Keratinocyte (primary cell): Measurements from ENCODE around the gene SLC9A3. TPM values are rescaled to one million over a fixed set of nuclear protein-coding genes. Genes with fewer than 3 reads are reported as not detected.

ENCODE experiments used
- DNase-seq: peaks from one replicate; pipeline ENCODE4 v3.0.0-alpha.2; 2011; ENCODE audit warnings: low read depth, missing footprints, low spot score
- FAIRE-seq: peaks from 2 replicates; lab custom pipeline; 2011; peaks lifted over from hg19 to GRCh38; lab: Jason Lieb, UNC
- H2AFZ ChIP-seq: 2 replicates; pipeline ENCODE4 v1.6.0; 2012; ENCODE audit warnings: low read length, control low read depth, inconsistent platforms; ENCODE audit not compliant: control insufficient read depth
- H3K27ac ChIP-seq: 2 replicates; pipeline ENCODE4 v1.5.1; 2011; ENCODE audit warnings: low read length; ENCODE audit not compliant: control insufficient read depth, insufficient read depth
- H3K27me3 ChIP-seq: 3 replicates; pipeline ENCODE4 v1.6.0; 2011; ENCODE audit warnings: low read length; ENCODE audit not compliant: control insufficient read depth, insufficient read depth; ENCODE audit errors: extremely low read depth
- H3K36me3 ChIP-seq, 2 experiments: 2 replicates in 1 of 2; 3 replicates in 1 of 2; pipeline ENCODE4 v1.5.1; 2011; ENCODE audit warnings: low read length in 2 of 2, mild to moderate bottlenecking in 1 of 2; ENCODE audit not compliant: control insufficient read depth in 2 of 2, insufficient read depth in 2 of 2; ENCODE audit errors: extremely low read depth in 1 of 2
- H3K4me1 ChIP-seq: 3 replicates; pipeline ENCODE4 v1.5.1; 2011; ENCODE audit warnings: low read length; ENCODE audit not compliant: control insufficient read depth, insufficient read depth; ENCODE audit errors: extremely low read depth
- H3K4me2 ChIP-seq: 3 replicates; pipeline ENCODE4 v1.6.0; 2011; ENCODE audit warnings: low read depth, low read length; ENCODE audit not compliant: control insufficient read depth, insufficient read depth; ENCODE audit errors: extremely low read depth
- H3K4me3 ChIP-seq, 3 experiments: fragments of 200-600 bp in 1 of 3; sonication (generic) in 1 of 3; 2 replicates in 2 of 3; 3 replicates in 1 of 3; pipeline ENCODE4 v1.5.1; 2011 to 2016; ENCODE audit warnings: low read length in 3 of 3, mild to moderate bottlenecking in 3 of 3, control low read depth in 2 of 3, inconsistent platforms in 1 of 3, low read depth in 1 of 3, mixed read lengths in 1 of 3, mixed run types in 1 of 3, moderate library complexity in 1 of 3; ENCODE audit not compliant: control insufficient read depth in 2 of 3, insufficient read depth in 2 of 3; ENCODE audit errors: extremely low read depth in 1 of 3
- H3K79me2 ChIP-seq: 2 replicates; pipeline ENCODE4 v1.6.0; 2012; ENCODE audit warnings: low read length; ENCODE audit not compliant: control insufficient read depth, insufficient read depth
- H3K9ac ChIP-seq: 3 replicates; pipeline ENCODE4 v1.6.0; 2011; ENCODE audit warnings: low read length; ENCODE audit not compliant: control insufficient read depth, insufficient read depth; ENCODE audit errors: extremely low read depth
- H3K9me1 ChIP-seq: 3 replicates; pipeline ENCODE4 v1.6.0; 2011; ENCODE audit warnings: low read length; ENCODE audit not compliant: control insufficient read depth, insufficient read depth; ENCODE audit errors: extremely low read depth
- H3K9me3 ChIP-seq: 2 replicates; pipeline ENCODE4 v1.5.1; 2012; ENCODE audit warnings: low read depth, low read length; ENCODE audit not compliant: control insufficient read depth
- H4K20me1 ChIP-seq: 3 replicates; pipeline ENCODE4 v1.6.0; 2011; ENCODE audit warnings: low read length; ENCODE audit not compliant: control insufficient read depth, insufficient read depth; ENCODE audit errors: extremely low read depth
- CTCF ChIP-seq, 3 experiments: IDR thresholded peaks in 1 of 3; conservative IDR thresholded peaks in 1 of 3; optimal IDR thresholded peaks in 1 of 3; 2 replicates in 2 of 3; 3 replicates in 1 of 3; pipeline versions ENCODE3 to v1.5.1; 2011; ENCODE audit warnings: low read length in 3 of 3, mild to moderate bottlenecking in 3 of 3, moderate library complexity in 2 of 3, control low read depth in 1 of 3, inconsistent platforms in 1 of 3; ENCODE audit not compliant: insufficient read depth in 2 of 3; ENCODE audit errors: extremely low read depth in 1 of 3
- EZH2 ChIP-seq: IDR thresholded peaks from one replicate; pipeline ENCODE4 v1.6.1; 2012; ENCODE audit warnings: inconsistent platforms, mild to moderate bottlenecking, low read length, moderate library complexity
- dilution Hi-C: fragments of 300-500 bp; cut with MboI; formaldehyde crosslinking; loops from one replicate; pipeline ENCODE4 v1.7.0; 2020; ENCODE audit warnings: low sequenced_read_pairs; ENCODE audit not compliant: extremely low pct_ligation_motif_present
- polyA plus RNA-seq, 5 experiments: library from polyadenylated mRNA; depleted of rRNA in 3 of 5; stranded (reverse) in 3 of 5; stranded (forward) in 1 of 5; unstranded in 1 of 5; fragments of >200 nt; gene quantifications; 1 replicate in 1 of 5; 2 replicates in 3 of 5; 3 replicates in 1 of 5; pipeline versions ENCODE4 v1.2.1 to v1.2.3, GENCODE V29; 2011 to 2012; ENCODE audit warnings: missing spikeins in 2 of 5, low read depth in 1 of 5, low replicate concordance in 1 of 5

The SLC9A3 gene
- polyA plus RNA-seq, 1 donor (not counting 4 experiments of a cell fraction or from before 2014, with no cell fraction given), result 0.55 TPM

- TF ChIP-seq CTCF (optimal IDR thresholded peaks at IDR 0.05 in 1 of 3, IDR thresholded peaks at IDR 0.05 in 1 of 3, conservative IDR thresholded peaks at IDR 0.05 in 1 of 3; ENCODE audit: extremely low read depth in 1 of 3, insufficient read depth in 2 of 3, low read length in 3 of 3), result no peak
- no peaks in the 10 kb centered on the region for H3K36me3 ChIP-seq
- peaks cover under 1% of the 10 kb centered on the region for H3K4me1 ChIP-seq
- H3K9me1 ChIP-seq, result no peaks in the 10 kb centered on the region
- peaks cover 4% of the 10 kb centered on the region for H3K27me3 ChIP-seq
- dilution Hi-C loops, result no loop called here
- H3K9me3 ChIP-seq, result no peaks in the 10 kb centered on the region
- H2AFZ ChIP-seq, result no peak overlapping the region
- no peak overlapping the region for H3K9ac ChIP-seq
- H3K4me3 ChIP-seq, result no peak overlapping the region
- no peak overlapping the region for H3K27ac ChIP-seq
- no peak overlapping the region for H3K4me2 ChIP-seq
- no peaks in the 10 kb centered on the region for H4K20me1 ChIP-seq
- DNase-seq (no peak), FAIRE-seq (no peak)
- no peaks in the 10 kb centered on the region for H3K79me2 ChIP-seq
Observed at GRCh38 chr5:560792-561166, 36.5 kb upstream of the SLC9A3 start.

- Histone ChIP-seq H3K36me3 (no peaks in the 10 kb centered on the region), H2AFZ (no peak overlapping the region), H3K9ac (no peak overlapping the region), H4K20me1 (no peaks in the 10 kb centered on the region), H3K79me2 (no peaks in the 10 kb centered on the region), H3K9me1 (no peaks in the 10 kb centered on the region), H3K27me3 (no peaks in the 10 kb centered on the region), H3K4me2 (no peak overlapping the region), H3K9me3 (no peaks in the 10 kb centered on the region), H3K4me3 (no peak overlapping the region), H3K4me1 (no peaks in the 10 kb centered on the region), H3K27ac (no peak overlapping the region)
- FAIRE-seq, result no peak
- dilution Hi-C loops, result no loop called here
- no peak for DNase-seq
- TF ChIP-seq CTCF (optimal IDR thresholded peaks at IDR 0.05 in 1 of 3, IDR thresholded peaks at IDR 0.05 in 1 of 3, conservative IDR thresholded peaks at IDR 0.05 in 1 of 3; ENCODE audit: extremely low read depth in 1 of 3, insufficient read depth in 2 of 3, low read length in 3 of 3) (no peak), EZH2 (no peak)
Observed at GRCh38 chr5:558871-559503, 34.7 kb upstream of the SLC9A3 start.
